RWPE2 (cell line): Measurements from ENCODE around the gene LDLRAD4.

Experiments
- ATAC-seq: fragments of 200-7000 bp; cut with Tn5 transposase; 3 replicates; pipeline ENCODE4 v1.9.1; 2021; ENCODE audit warnings: low read depth
- DNase-seq: peaks from one replicate; pipeline ENCODE4 v3.0.0-alpha.2; 2020; ENCODE audit warnings: low spot score
- H3K27ac ChIP-seq: fragments of 450-650 bp; 2 replicates; pipeline ENCODE4 v1.5.1; 2017; ENCODE audit warnings: mild to moderate bottlenecking; ENCODE audit not compliant: poor library complexity, severe bottlenecking
- H3K27me3 ChIP-seq: fragments of 250-450 bp; sonication (Bioruptor Pico); 2 replicates; pipeline ENCODE4 v1.5.1; 2021; ENCODE audit warnings: mild to moderate bottlenecking, moderate library complexity; ENCODE audit not compliant: insufficient read depth, poor library complexity, severe bottlenecking
- H3K36me3 ChIP-seq: fragments of 250-450 bp; sonication (Bioruptor Pico); 2 replicates; pipeline ENCODE4 v1.5.1; 2020; ENCODE audit warnings: low read depth, mild to moderate bottlenecking, moderate library complexity
- H3K4me1 ChIP-seq: fragments of 250-450 bp; sonication (Bioruptor Pico); 2 replicates; pipeline ENCODE4 v1.5.1; 2021; ENCODE audit warnings: mild to moderate bottlenecking, moderate library complexity; ENCODE audit not compliant: insufficient read depth, poor library complexity, severe bottlenecking
- H3K4me3 ChIP-seq: fragments of 250-450 bp; sonication (Bioruptor Pico); 2 replicates; pipeline ENCODE4 v1.5.1; 2021; ENCODE audit warnings: mild to moderate bottlenecking, moderate library complexity; ENCODE audit not compliant: severe bottlenecking
- H3K9me3 ChIP-seq: fragments of 250-450 bp; sonication (Bioruptor Pico); 2 replicates; pipeline ENCODE4 v1.5.1; 2021; ENCODE audit warnings: mild to moderate bottlenecking, moderate library complexity; ENCODE audit not compliant: severe bottlenecking
- CTCF ChIP-seq: fragments of 450-650 bp; IDR thresholded peaks from one replicate; pipeline ENCODE4 v1.5.1; 2017; ENCODE audit warnings: mild to moderate bottlenecking, moderate library complexity; ENCODE audit not compliant: poor library complexity, severe bottlenecking

LDLRAD4 gene

GRCh38 chr18:13471198-13471845 is 252.8 kb downstream of the LDLRAD4 start:
- Histone ChIP-seq H3K9me3 (no peaks in the 10 kb centered on the region), H3K36me3 (no peaks in the 10 kb centered on the region), H3K4me1 (no peaks in the 10 kb centered on the region), H3K4me3 (no peak overlapping the region), H3K27ac (no peak overlapping the region), H3K27me3 (no peaks in the 10 kb centered on the region)
- no peak for DNase-seq
- no peak for ATAC-seq
- no peak for TF ChIP-seq CTCF

GRCh38 chr18:13471971-13472628 is 253.5 kb downstream of the LDLRAD4 start:
- Histone ChIP-seq H3K27me3 (no peaks in the 10 kb centered on the region), H3K4me3 (no peak overlapping the region), H3K27ac (no peak overlapping the region), H3K4me1 (no peaks in the 10 kb centered on the region), H3K9me3 (no peaks in the 10 kb centered on the region), H3K36me3 (no peaks in the 10 kb centered on the region)
- ATAC-seq (no peak), DNase-seq (peak; percentile 15)
- TF ChIP-seq CTCF = no peak

GRCh38 chr18:13473751-13474150 is 255.2 kb downstream of the LDLRAD4 start:
- H3K4me3 ChIP-seq = no peak overlapping the region
- no peaks in the 10 kb centered on the region for H3K4me1 ChIP-seq
- H3K9me3 ChIP-seq = no peaks in the 10 kb centered on the region
- ATAC-seq (no peak), DNase-seq (no peak)
- H3K36me3 ChIP-seq = no peaks in the 10 kb centered on the region
- no peak overlapping the region for H3K27ac ChIP-seq
- TF ChIP-seq CTCF = no peak
- H3K27me3 ChIP-seq = no peaks in the 10 kb centered on the region

GRCh38 chr18:13474336-13474735 is 255.8 kb downstream of the LDLRAD4 start:
- DNase-seq (no peak), ATAC-seq (no peak)
- Histone ChIP-seq H3K4me3 (no peak overlapping the region), H3K27me3 (no peaks in the 10 kb centered on the region), H3K27ac (no peak overlapping the region), H3K36me3 (no peaks in the 10 kb centered on the region), H3K9me3 (no peaks in the 10 kb centered on the region), H3K4me1 (no peaks in the 10 kb centered on the region)
- no peak for TF ChIP-seq CTCF
